Stimulated activated naive B cell treated with anti-CD40 and anti-IgM and Interleukin-4, amounts not matched to agents 10 μg/mL and 1 μg/mL and 100 μg/mL, for 72 hours (primary cell): ENCODE measurements around the gene OR5B12.
A peak's percentile ranks its signal among the peaks of the same experiment; 100 is the strongest.

Experiments
- ATAC-seq, 2 donors: fragments of 150-1000 bp; cut with Tn5 transposase; replicated peaks; 2 replicates each; pipeline ENCODE4 v1.10.0; 2021; ENCODE audit warnings: moderate library complexity in 1 of 2
- DNase-seq: peaks from one replicate; pipeline ENCODE4 v3.0.0; 2021
- H3K27ac Mint-ChIP-seq: one replicate; pipeline ENCODE4 v1.8.0; 2022; ENCODE audit warnings: mild to moderate bottlenecking, mixed read lengths
- H3K27me3 Mint-ChIP-seq, 2 donors: one replicate each; pipeline ENCODE4 v1.8.0; 2022; ENCODE audit warnings: mixed read lengths in 2 of 2
- H3K36me3 Mint-ChIP-seq, 2 donors: one replicate each; pipeline ENCODE4 v1.8.0; 2022; ENCODE audit warnings: mixed read lengths in 2 of 2, mild to moderate bottlenecking in 1 of 2
- H3K4me1 Mint-ChIP-seq, 2 donors: one replicate each; pipeline ENCODE4 v1.8.0; 2022; ENCODE audit warnings: mixed read lengths in 2 of 2, mild to moderate bottlenecking in 1 of 2
- H3K4me3 Mint-ChIP-seq, 2 donors: one replicate each; pipeline ENCODE4 v1.8.0; 2022; ENCODE audit warnings: mild to moderate bottlenecking in 2 of 2, mixed read lengths in 2 of 2, moderate library complexity in 1 of 2
- H3K9me3 Mint-ChIP-seq, 2 donors: one replicate each; pipeline ENCODE4 v1.8.0; 2022; ENCODE audit warnings: mixed read lengths in 2 of 2, mild to moderate bottlenecking in 1 of 2

OR5B12 gene

DNA sequence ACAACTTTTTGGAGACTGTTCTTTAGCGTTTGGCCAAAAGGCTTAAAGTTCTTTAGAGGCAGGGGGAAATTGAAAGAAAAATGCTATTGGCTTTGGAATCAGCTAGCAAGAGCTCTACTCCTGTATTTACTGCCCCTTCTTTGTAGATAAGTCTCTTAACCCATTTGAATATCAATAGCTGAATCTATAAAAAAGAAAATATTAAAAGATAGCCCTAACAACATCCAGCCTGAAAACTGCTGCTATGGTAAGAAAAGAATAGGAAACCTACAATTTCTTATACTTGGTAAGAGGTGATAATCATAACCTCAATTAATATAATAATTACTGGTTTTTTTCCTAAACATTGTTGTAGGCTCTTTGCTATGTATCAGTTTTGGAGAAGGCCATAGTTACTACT, at the start of gene OR5B12:
Gene OR5B12, minus strand, starts transcription at position 101 of the 400 bp plus-strand sequence. CDS start 2,085 bp downstream, outside the sequence.
- Mint-ChIP-seq H3K4me3 (no peak within 1 kb of the TSS), H3K4me1 (no peaks in the 10 kb centered on the region), H3K27ac (no peak within 1 kb of the TSS), H3K27me3 (peaks cover 25 to 42% of the 10 kb centered on the region in 2 donors), H3K9me3 (peaks cover 6 to 22% of the 10 kb centered on the region in 2 donors), H3K36me3 (peaks cover 2 to 6% of the 10 kb centered on the region in 2 donors)
- ATAC-seq (no peak), DNase-seq (no peak)

DNA sequence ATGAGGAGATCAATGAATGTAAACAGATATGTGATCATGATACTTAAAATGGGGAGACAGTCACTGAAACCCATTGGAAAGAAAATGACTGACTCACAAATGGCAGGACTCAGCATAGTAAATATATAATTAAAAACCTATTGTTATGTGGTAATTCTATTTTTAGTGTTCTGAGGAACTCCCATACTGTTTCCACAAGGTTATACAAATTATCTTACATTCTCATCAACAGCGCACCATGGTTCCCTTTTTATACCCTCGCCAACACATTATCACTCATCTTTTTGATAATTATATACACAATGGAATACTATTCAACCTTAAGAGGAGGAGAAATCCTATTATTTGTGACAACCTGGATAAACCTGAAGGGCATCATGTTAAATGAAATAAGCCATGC, 48.8 kb upstream of the OR5B12 start:
- Mint-ChIP-seq H3K27me3 (no peaks in the 10 kb centered on the region), H3K36me3 (peaks cover 31 to 47% of the 10 kb centered on the region in 2 donors), H3K4me3 (peak overlapping the region; percentile 32 to 60), H3K4me1 (peaks cover 14 to 67% of the 10 kb centered on the region in 2 donors), H3K27ac (peak overlapping the region; percentile 77), H3K9me3 (peaks cover 0 to 4% of the 10 kb centered on the region in 2 donors)
- DNase-seq (no peak), ATAC-seq (peak; percentile 87 to 89)

GRCh38 chr11:58487170-58487569, 45.1 kb upstream of the OR5B12 start:
- DNase-seq = no peak
- ATAC-seq = no peak
- H3K36me3 Mint-ChIP-seq = peaks cover 19 to 36% of the 10 kb centered on the region in 2 donors
- H3K9me3 Mint-ChIP-seq = peaks cover 0 to 8% of the 10 kb centered on the region in 2 donors
- H3K27ac Mint-ChIP-seq = no peak overlapping the region
- no peak overlapping the region for H3K4me3 Mint-ChIP-seq
- H3K4me1 Mint-ChIP-seq = peaks cover 10 to 47% of the 10 kb centered on the region in 2 donors
- H3K27me3 Mint-ChIP-seq = peaks cover 3 to 18% of the 10 kb centered on the region in 2 donors

- no peak overlapping the region for H3K4me3 Mint-ChIP-seq
- DNase-seq (no peak), ATAC-seq (no peak)
- H3K27ac Mint-ChIP-seq = no peak overlapping the region
- H3K4me1 Mint-ChIP-seq = peaks cover 6 to 38% of the 10 kb centered on the region in 2 donors
- H3K9me3 Mint-ChIP-seq = peaks cover 0 to 8% of the 10 kb centered on the region in 2 donors
- H3K36me3 Mint-ChIP-seq = peaks cover 15 to 34% of the 10 kb centered on the region in 2 donors
- peaks cover 3 to 18% of the 10 kb centered on the region in 2 donors for H3K27me3 Mint-ChIP-seq
Measured at GRCh38 chr11:58485961-58486360, 43.9 kb upstream of the OR5B12 start.

DNA sequence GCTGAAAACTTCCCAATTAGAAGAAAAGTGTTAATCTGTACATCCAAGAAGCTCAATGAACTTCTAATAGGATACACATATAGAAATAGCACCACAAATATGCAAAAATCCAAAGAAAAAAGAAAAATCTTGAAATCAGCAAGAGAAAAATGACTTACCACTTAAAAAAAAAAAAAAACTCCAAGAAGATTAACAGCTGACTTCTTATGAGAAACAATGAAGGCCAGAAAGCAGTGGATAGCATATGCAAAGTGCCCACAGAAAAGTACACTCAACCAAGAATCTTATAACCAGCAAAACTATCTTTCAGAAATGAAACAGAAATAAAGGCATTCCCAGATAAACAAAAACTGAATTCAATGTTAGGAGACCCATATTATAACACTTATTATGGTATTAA, 29.9 kb upstream of the OR5B12 start:
- no peak overlapping the region for H3K27ac Mint-ChIP-seq
- ATAC-seq (no peak), DNase-seq (no peak)
- H3K4me1 Mint-ChIP-seq = peaks cover 0 to 5% of the 10 kb centered on the region in 2 donors
- H3K9me3 Mint-ChIP-seq = peaks cover 29 to 41% of the 10 kb centered on the region in 2 donors
- peaks cover 10 to 17% of the 10 kb centered on the region in 2 donors for H3K27me3 Mint-ChIP-seq
- H3K36me3 Mint-ChIP-seq = peaks cover 3 to 16% of the 10 kb centered on the region in 2 donors
- H3K4me3 Mint-ChIP-seq = no peak overlapping the region

DNA sequence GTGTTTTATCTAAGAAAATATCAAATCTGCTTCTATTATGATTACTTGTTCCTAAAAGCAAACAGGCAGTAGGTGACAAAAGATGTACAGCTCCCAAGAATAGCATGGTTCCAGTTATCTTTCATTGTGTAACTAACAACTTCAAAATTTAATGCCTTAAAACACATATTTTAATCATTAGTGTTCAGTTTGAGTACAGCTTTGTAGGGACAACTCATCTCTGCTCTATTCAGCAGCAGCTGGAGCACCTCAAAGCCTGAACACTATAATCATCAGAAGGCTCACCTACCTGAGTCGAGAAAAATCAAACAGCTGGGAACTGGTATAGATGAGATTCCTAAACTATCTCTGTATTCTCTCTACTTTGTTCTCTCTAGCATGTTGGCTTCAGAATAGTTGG, 24.3 kb upstream of the OR5B12 start:
- no peak for ATAC-seq
- no peak overlapping the region for H3K27ac Mint-ChIP-seq
- DNase-seq = no peak

GRCh38 chr11:58465690-58466089, 23.7 kb upstream of the OR5B12 start:
- H3K27ac Mint-ChIP-seq = no peak overlapping the region
- ATAC-seq (no peak), DNase-seq (no peak)
- no peak overlapping the region for H3K4me3 Mint-ChIP-seq
- no peaks in the 10 kb centered on the region for H3K4me1 Mint-ChIP-seq
- peaks cover 7 to 12% of the 10 kb centered on the region in 2 donors for H3K9me3 Mint-ChIP-seq
- no peaks in the 10 kb centered on the region for H3K36me3 Mint-ChIP-seq
- peaks cover 0 to 5% of the 10 kb centered on the region in 2 donors for H3K27me3 Mint-ChIP-seq

More for the DNA sequence above, 24.3 kb upstream of the OR5B12 start:
- no peaks in the 10 kb centered on the region for H3K36me3 Mint-ChIP-seq
- H3K27me3 Mint-ChIP-seq = peaks cover 0 to 5% of the 10 kb centered on the region in 2 donors
- H3K4me1 Mint-ChIP-seq = no peaks in the 10 kb centered on the region
- H3K4me3 Mint-ChIP-seq = no peak overlapping the region
- H3K9me3 Mint-ChIP-seq = peaks cover 8 to 16% of the 10 kb centered on the region in 2 donors

GRCh38 chr11:58451585-58451984, 9.5 kb upstream of the OR5B12 start:
- Mint-ChIP-seq H3K4me1 (peaks cover 0 to 6% of the 10 kb centered on the region in 2 donors), H3K36me3 (peaks cover 0 to 3% of the 10 kb centered on the region in 2 donors), H3K27ac (no peak overlapping the region), H3K9me3 (peaks cover 3 to 10% of the 10 kb centered on the region in 2 donors), H3K4me3 (no peak overlapping the region), H3K27me3 (peaks cover 17 to 23% of the 10 kb centered on the region in 2 donors)
- DNase-seq (no peak), ATAC-seq (no peak)

GRCh38 chr11:58446294-58446693, 4.3 kb upstream of the OR5B12 start:
- H3K9me3 Mint-ChIP-seq = peaks cover 15 to 17% of the 10 kb centered on the region in 2 donors
- peaks cover 2 to 6% of the 10 kb centered on the region in 2 donors for H3K36me3 Mint-ChIP-seq
- H3K4me3 Mint-ChIP-seq = no peak overlapping the region
- ATAC-seq (no peak), DNase-seq (no peak)
- no peaks in the 10 kb centered on the region for H3K4me1 Mint-ChIP-seq
- H3K27me3 Mint-ChIP-seq = peaks cover 25 to 29% of the 10 kb centered on the region in 2 donors
- peak overlapping the region; percentile 4 for H3K27ac Mint-ChIP-seq

DNA sequence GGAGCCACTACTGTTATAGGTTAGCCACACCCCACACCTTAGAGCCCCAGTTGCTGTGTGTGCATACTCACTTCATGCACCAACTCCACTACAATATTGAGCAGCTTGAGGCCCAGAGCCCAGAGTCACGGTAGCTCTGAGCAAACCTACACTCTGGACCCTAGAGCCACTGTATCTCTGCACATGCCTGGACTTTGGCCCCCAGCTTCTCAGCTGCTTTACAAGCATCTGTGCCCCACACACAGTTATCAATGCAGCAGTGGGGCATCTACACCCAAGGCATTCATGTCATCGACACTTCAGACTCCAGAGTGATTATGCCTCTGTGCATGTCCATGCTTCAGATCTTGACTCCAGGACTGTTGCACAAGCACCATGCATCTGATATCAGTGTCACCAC, 2.3 kb upstream of the OR5B12 start:
- Mint-ChIP-seq H3K9me3 (peaks cover 11 to 20% of the 10 kb centered on the region in 2 donors), H3K4me3 (no peak overlapping the region), H3K36me3 (peaks cover 2 to 6% of the 10 kb centered on the region in 2 donors), H3K4me1 (no peaks in the 10 kb centered on the region), H3K27me3 (peaks cover 28 to 37% of the 10 kb centered on the region in 2 donors), H3K27ac (no peak overlapping the region)
- no peak for DNase-seq
- ATAC-seq = no peak

GRCh38 chr11:58438486-58438885, 3.5 kb downstream of the OR5B12 start:
- Mint-ChIP-seq H3K4me3 (no peak overlapping the region), H3K9me3 (peaks cover 8 to 11% of the 10 kb centered on the region in 2 donors), H3K27ac (peak overlapping the region; percentile 20), H3K36me3 (no peaks in the 10 kb centered on the region), H3K4me1 (peaks cover 0 to 2% of the 10 kb centered on the region in 2 donors), H3K27me3 (peaks cover 16 to 19% of the 10 kb centered on the region in 2 donors)
- ATAC-seq = no peak
- DNase-seq = no peak

DNA sequence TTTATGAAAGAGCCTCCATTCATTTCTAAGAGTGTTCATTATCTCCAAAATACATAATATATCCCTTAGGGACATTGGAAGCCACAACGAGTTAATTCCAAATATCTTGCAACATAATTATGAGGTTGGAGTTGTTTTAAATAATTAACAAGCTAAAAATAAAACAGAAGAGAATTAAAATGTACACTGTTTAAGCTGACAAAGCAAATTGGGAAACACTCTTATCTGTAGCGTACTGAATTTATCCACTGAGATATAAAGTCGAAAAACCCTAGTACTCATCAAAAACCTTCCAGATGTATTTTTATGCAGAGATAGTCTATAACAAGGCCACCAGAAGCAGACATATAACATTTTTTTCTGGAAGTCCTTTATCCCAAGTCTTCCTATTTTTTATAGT, 7.8 kb downstream of the OR5B12 start:
- H3K9me3 Mint-ChIP-seq = peaks cover 5 to 12% of the 10 kb centered on the region in 2 donors
- no peak for DNase-seq
- H3K27me3 Mint-ChIP-seq = peaks cover 10 to 28% of the 10 kb centered on the region in 2 donors
- ATAC-seq = no peak
- no peak overlapping the region for H3K4me3 Mint-ChIP-seq
- peaks cover 0 to 2% of the 10 kb centered on the region in 2 donors for H3K4me1 Mint-ChIP-seq
- peaks cover 0 to under 1% of the 10 kb centered on the region in 2 donors for H3K36me3 Mint-ChIP-seq
- no peak overlapping the region for H3K27ac Mint-ChIP-seq

DNA sequence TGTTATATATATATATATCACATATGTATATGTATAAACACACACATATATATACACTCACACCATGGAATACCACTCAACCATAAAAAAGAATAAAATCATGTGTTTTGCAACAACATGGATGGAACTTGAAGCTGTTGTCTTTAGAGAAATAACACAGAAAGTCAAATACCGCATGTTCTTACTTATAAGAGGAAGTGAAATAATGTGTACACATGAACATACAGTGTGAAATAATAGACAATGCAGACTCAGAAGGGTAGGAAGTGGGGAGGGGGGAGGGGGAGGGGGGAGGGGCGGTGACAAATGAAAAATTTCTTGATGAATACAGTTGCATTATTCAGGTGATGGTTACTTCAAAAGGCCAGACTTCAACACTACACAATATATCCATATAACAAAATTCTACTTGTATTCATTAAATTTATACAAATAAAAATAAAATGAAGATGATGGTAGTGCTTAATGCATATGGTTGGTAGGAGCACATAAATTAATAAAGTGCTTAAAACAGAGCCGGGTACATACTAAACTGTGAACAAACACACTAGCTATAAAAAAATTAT, 8.3 kb downstream of the OR5B12 start:
- H3K36me3 Mint-ChIP-seq = peaks cover 0 to 1% of the 10 kb centered on the region in 2 donors
- peaks cover 13 to 29% of the 10 kb centered on the region in 2 donors for H3K27me3 Mint-ChIP-seq
- H3K4me3 Mint-ChIP-seq = no peak overlapping the region
- DNase-seq = no peak
- peaks cover 7 to 17% of the 10 kb centered on the region in 2 donors for H3K9me3 Mint-ChIP-seq
- H3K27ac Mint-ChIP-seq = no peak overlapping the region
- H3K4me1 Mint-ChIP-seq = peaks cover 0 to 2% of the 10 kb centered on the region in 2 donors
- peak; percentile 84 for ATAC-seq

DNA sequence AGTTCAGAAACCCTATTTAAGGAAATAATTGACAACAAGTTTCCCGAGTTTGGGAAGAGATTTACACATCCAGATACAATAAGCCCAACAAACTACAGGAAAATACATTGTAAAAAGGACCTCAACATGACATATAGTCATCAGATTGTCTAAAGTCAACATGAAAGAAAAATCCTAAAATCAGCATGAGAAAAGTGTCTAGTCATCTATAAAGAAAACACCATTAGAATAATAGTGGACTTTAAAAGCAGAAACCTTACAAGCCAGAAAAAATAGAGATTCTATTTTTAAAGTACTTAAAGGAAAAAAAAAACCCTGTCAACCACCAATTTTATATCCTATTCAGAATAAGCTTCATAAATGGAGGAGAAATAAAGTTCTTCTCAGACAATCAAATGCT, 12.8 kb downstream of the OR5B12 start:
- no peak for DNase-seq
- ATAC-seq = no peak
- Mint-ChIP-seq H3K4me3 (no peak overlapping the region), H3K36me3 (peaks cover 0 to 1% of the 10 kb centered on the region in 2 donors), H3K9me3 (peaks cover 4 to 7% of the 10 kb centered on the region in 2 donors), H3K4me1 (peaks cover 0 to 2% of the 10 kb centered on the region in 2 donors), H3K27ac (no peak overlapping the region), H3K27me3 (peaks cover 27 to 47% of the 10 kb centered on the region in 2 donors)

- peaks cover 0 to 1% of the 10 kb centered on the region in 2 donors for H3K36me3 Mint-ChIP-seq
- DNase-seq (no peak), ATAC-seq (no peak)
- no peaks in the 10 kb centered on the region for H3K4me1 Mint-ChIP-seq
- no peak within 1 kb of the TSS for H3K4me3 Mint-ChIP-seq
- H3K27ac Mint-ChIP-seq = no peak within 1 kb of the TSS
- H3K9me3 Mint-ChIP-seq = peaks cover 4 to 7% of the 10 kb centered on the region in 2 donors
- H3K27me3 Mint-ChIP-seq = peaks cover 28 to 48% of the 10 kb centered on the region in 2 donors
Measured at GRCh38 chr11:58428021-58428420, 14.0 kb downstream of the OR5B12 start, which contains the start of gene OR5B2. TSS of gene OR5B2 (minus strand) at chr11:58428121. CDS start at chr11:58423261, 4,860 bp downstream.
